OCI-LY1 (cell line): Measurements from ENCODE around the gene HTRA3.

ENCODE experiments used
- EZH2 ChIP-seq: fragments of 200-600 bp; sonication (generic), shearing (Covaris generic); IDR thresholded peaks from 2 replicates; pipeline ENCODE4 v1.8.0; 2017; ENCODE audit warnings: borderline replicate concordance, mixed run types, mild to moderate bottlenecking, antibody characterized with exemption, low read length, moderate library complexity, mixed read lengths
- TF ChIP-seq, protein P1 (sequence below): fragments of 200-600 bp; sonication (generic), shearing (Covaris generic); IDR thresholded peaks from 2 replicates; pipeline ENCODE4 v1.5.1; 2017; ENCODE audit warnings: mild to moderate bottlenecking, antibody characterized with exemption, low read length, moderate library complexity, mixed read lengths

- TF ChIP-seq, protein P1, sequence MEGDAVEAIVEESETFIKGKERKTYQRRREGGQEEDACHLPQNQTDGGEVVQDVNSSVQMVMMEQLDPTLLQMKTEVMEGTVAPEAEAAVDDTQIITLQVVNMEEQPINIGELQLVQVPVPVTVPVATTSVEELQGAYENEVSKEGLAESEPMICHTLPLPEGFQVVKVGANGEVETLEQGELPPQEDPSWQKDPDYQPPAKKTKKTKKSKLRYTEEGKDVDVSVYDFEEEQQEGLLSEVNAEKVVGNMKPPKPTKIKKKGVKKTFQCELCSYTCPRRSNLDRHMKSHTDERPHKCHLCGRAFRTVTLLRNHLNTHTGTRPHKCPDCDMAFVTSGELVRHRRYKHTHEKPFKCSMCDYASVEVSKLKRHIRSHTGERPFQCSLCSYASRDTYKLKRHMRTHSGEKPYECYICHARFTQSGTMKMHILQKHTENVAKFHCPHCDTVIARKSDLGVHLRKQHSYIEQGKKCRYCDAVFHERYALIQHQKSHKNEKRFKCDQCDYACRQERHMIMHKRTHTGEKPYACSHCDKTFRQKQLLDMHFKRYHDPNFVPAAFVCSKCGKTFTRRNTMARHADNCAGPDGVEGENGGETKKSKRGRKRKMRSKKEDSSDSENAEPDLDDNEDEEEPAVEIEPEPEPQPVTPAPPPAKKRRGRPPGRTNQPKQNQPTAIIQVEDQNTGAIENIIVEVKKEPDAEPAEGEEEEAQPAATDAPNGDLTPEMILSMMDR: no peak
- TF ChIP-seq EZH2: no peak
These were observed 73.9 kb downstream of the HTRA3 start for GRCh38 chr4:8343262-8343966.
